GM10248 (cell line): Measurements from ENCODE around the gene MESD.

Experiments used
- CTCF ChIA-PET: fragments of 300-600 bp; sonication (Branson Sonifier 250); formaldehyde crosslinking; extraction: SDS; loops from one replicate; lab custom pipeline; 2021; ENCODE audit warnings: antibody characterized with exemption; lab: Yijun Ruan, JAX
- POLR2A ChIA-PET: fragments of 350-650 bp; sonication (Branson Sonifier 250); formaldehyde crosslinking; extraction: SDS; loops from one replicate; lab custom pipeline; 2020; ENCODE audit warnings: antibody characterized with exemption; lab: Yijun Ruan, JAX
- DNase-seq: peaks from one replicate; pipeline ENCODE4 v3.0.0; 2012; ENCODE audit errors: extremely low spot score
- TF ChIP-seq, protein P1 (sequence below): IDR thresholded peaks from 2 replicates; pipeline ENCODE4 v1.5.1; 2012; ENCODE audit warnings: mild to moderate bottlenecking, low read depth; ENCODE audit errors: extremely low read depth, missing control alignments, control extremely low read depth

Gene MESD

DNA sequence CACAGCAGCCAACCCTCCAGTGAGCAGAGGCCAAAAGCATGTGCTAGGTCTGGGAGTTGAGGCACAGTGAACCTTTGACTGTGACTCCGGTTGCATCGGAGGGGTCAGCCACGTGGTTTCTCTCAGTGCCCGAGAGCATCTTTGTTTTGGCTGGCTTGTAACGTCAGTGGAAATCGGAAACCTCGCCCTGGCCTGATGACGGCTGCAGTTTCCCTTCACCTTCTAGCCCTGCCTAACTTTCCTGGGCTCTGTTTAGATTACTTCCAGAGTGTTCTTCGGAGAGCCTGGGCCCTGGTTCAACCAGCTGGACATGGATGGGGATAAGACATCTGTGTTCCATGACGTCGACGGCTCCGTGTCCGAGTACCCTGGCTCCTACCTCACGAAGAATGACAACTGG, 56.6 kb downstream of the MESD start:
- ChIA-PET POLR2A (no interaction called here), CTCF (interaction anchor here (1.1 kb wide), 1 partner anchor 13 kb away, joined by 3 read pairs; no protein-coding TSS in a partner anchor)
- DNase-seq, result no peak
- TF ChIP-seq, protein P1, sequence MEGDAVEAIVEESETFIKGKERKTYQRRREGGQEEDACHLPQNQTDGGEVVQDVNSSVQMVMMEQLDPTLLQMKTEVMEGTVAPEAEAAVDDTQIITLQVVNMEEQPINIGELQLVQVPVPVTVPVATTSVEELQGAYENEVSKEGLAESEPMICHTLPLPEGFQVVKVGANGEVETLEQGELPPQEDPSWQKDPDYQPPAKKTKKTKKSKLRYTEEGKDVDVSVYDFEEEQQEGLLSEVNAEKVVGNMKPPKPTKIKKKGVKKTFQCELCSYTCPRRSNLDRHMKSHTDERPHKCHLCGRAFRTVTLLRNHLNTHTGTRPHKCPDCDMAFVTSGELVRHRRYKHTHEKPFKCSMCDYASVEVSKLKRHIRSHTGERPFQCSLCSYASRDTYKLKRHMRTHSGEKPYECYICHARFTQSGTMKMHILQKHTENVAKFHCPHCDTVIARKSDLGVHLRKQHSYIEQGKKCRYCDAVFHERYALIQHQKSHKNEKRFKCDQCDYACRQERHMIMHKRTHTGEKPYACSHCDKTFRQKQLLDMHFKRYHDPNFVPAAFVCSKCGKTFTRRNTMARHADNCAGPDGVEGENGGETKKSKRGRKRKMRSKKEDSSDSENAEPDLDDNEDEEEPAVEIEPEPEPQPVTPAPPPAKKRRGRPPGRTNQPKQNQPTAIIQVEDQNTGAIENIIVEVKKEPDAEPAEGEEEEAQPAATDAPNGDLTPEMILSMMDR, result no peak

DNA sequence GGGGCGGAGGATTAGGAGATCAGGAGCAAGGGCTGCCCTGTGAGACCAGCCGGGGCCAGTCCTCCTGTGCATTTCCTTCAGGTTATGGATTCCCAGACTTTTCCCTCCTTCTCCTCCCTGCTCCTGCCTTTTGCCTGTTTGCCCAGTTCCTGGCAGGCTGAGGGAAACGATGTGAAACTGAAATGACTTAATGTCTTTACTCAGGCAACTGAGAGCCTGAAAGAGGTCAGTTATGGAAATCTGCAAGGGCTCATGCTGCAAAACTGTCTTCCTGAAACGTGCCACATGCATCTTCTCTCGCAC, 57.2 kb downstream of the MESD start:
- CTCF ChIA-PET, result interaction anchor here (1.1 kb wide), 1 partner anchor 14 kb away, joined by 3 read pairs; no protein-coding TSS in a partner anchor
- POLR2A ChIA-PET, result no interaction called here
- TF ChIP-seq, protein P1, result no peak
- no peak for DNase-seq

DNA sequence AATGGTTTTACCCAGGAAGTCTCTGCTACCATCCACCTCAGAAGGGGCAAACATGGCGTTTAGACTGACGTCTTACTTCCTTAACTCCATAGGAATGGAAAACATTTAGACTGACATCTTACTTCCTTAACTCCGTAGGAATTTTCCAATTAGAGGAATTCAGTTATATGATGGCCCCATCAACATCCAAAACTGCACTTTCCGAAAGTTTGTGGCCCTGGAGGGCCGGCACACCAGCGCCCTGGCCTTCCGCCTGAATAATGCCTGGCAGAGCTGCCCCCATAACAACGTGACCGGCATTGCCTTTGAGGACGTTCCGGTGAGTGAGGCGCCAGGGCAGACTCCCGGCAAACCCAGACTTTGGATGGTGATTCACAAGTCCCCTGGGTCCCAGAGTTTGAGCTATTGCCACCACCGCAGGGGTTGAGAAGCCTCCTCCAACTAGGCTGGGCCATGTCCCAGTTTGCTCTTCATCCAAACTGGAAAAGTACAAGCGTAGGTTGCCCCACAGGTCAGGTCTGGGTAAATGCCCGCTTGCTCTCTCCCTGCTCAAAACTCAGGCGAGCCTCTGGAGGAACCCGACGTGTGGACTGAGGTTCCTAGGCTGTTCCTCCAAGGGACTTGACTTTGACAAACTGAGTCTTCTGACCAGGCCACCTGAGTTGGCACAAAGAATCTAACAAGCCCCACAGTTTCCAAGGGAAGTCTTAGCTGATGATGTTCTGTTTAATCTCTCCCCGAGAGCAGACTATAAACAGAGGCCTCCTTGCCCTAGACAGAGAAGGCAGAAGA, 57.7 kb downstream of the MESD start:
- TF ChIP-seq, protein P1, result no peak
- ChIA-PET POLR2A (no interaction called here), CTCF (interaction anchor here (1.1 kb wide), 1 partner anchor 14 kb away, joined by 3 read pairs; no protein-coding TSS in a partner anchor)
- DNase-seq, result no peak

DNA sequence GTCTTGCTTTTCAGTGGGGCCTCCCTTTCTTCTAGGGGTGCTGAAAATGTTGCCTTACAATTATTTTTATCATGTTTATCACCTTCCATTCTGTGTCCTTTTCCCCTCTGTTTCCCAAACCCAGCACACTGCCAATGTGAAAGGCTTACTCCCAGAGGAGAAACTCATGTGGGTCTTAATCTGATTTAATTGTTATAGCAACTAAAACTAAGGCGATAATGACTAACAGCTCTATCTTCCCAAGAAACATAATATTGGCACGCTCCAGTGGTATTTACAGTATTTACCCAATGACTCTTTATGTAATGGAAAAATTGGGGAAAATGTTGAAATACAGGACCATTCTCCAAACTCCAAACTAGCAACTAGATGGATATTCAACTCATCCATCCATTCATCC, 58.4 kb downstream of the MESD start:
- DNase-seq, result no peak
- TF ChIP-seq, protein P1, result no peak
- POLR2A ChIA-PET, result no interaction called here
- CTCF ChIA-PET, result no interaction called here

DNA sequence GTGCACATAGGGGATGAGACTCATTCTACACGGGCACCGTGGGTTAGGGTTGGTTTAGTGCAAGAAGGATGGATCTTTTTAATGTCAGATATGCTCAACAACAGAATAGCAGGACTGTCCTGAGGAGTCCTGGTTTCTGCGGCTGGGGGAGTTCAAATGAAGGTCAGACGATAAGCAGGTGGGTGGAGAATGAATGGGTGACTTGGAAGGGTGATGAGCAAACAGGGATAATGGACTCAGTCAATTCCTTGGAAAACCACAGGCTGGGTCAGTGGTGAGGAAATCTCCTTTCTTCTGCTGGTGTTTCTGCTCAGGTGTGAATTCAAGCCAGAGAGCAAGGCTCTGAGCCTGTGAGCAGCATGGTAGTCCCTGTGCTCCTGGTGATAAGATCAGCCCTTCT, 59.9 kb downstream of the MESD start:
- ChIA-PET POLR2A (no interaction called here), CTCF (no interaction called here)
- TF ChIP-seq, protein P1, result no peak

DNA sequence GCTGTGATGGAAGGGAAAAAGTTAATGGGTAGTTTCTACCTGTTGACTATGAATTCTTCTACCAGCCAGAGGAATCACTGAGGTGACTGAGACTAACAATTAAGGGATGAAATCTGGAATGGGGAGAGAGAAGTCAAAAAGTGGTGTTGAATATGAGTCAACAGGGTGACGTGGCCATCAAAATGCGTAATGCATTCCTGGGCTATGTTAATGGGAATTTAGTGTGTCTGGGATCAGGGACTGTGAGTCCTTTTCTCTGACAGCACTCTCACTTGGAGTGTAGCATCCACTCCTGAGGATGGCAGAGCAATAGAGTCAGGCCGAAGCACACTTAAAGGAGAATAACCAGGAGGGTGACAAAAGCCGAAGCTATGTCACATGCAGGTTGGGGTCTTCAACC, 60.4 kb downstream of the MESD start:
- ChIA-PET CTCF (no interaction called here), POLR2A (no interaction called here)
- TF ChIP-seq, protein P1, result no peak
- no peak for DNase-seq

More for the DNA sequence above, 59.9 kb downstream of the MESD start:
- DNase-seq, result no peak
